ENCODE results near the gene TBC1D16. TPM values are rescaled to one million over a fixed set of nuclear protein-coding genes. Genes with fewer than 3 reads are reported as not detected.

Gene TBC1D16
- polyA plus RNA-seq (2012; ENCODE audit: low read depth, missing spikeins): 0.21 TPM

GRCh38 chr17:80035687-80035936 lies at the start of gene TBC1D16:
Gene TBC1D16, minus strand, starts transcription at chr17:80035872. Its CDS starts 22,325 bp downstream, at chr17:80013547.
- FAIRE-seq (no peak), DNase-seq (ENCODE audit: insufficient read length, low spot score) (peak; percentile 87)
- TF ChIP-seq SPI1 (IDR thresholded peaks at IDR 0.05; ENCODE audit: low read depth, low read length): no peak
- TF ChIP-seq POLR2AphosphoS5 (IDR thresholded peaks at IDR 0.05; ENCODE audit: low read depth, low read length): no peak
- TF ChIP-seq POU2F2 (IDR thresholded peaks at IDR 0.05; ENCODE audit: low read depth, low read length): no peak
- TF ChIP-seq POLR2A (IDR thresholded peaks at IDR 0.05; ENCODE audit: low read depth, low read length): no peak
- no peak for TF ChIP-seq TAF1 (IDR thresholded peaks at IDR 0.05; ENCODE audit: low read depth, low read length)
- TF ChIP-seq PAX5 (IDR thresholded peaks at IDR 0.05; ENCODE audit: insufficient read depth, low read length, severe bottlenecking): no peak

GRCh38 chr17:80084773-80085172 lies 49.1 kb upstream of the TBC1D16 start:
- TF ChIP-seq POLR2AphosphoS5 (IDR thresholded peaks at IDR 0.05; ENCODE audit: low read depth, low read length) (no peak), POU2F2 (IDR thresholded peaks at IDR 0.05; ENCODE audit: low read depth, low read length) (no peak), PAX5 (IDR thresholded peaks at IDR 0.05; ENCODE audit: insufficient read depth, low read length, severe bottlenecking) (no peak), POLR2A (IDR thresholded peaks at IDR 0.05; ENCODE audit: low read depth, low read length) (no peak), TAF1 (IDR thresholded peaks at IDR 0.05; ENCODE audit: low read depth, low read length) (no peak), SPI1 (IDR thresholded peaks at IDR 0.05; ENCODE audit: low read depth, low read length) (no peak)
- FAIRE-seq (no peak), DNase-seq (ENCODE audit: insufficient read length, low spot score) (no peak)

- FAIRE-seq: no peak
- DNase-seq (ENCODE audit: insufficient read length, low spot score): no peak
- TF ChIP-seq POLR2AphosphoS5 (IDR thresholded peaks at IDR 0.05; ENCODE audit: low read depth, low read length): no peak
- TF ChIP-seq POU2F2 (IDR thresholded peaks at IDR 0.05; ENCODE audit: low read depth, low read length): no peak
- TF ChIP-seq TAF1 (IDR thresholded peaks at IDR 0.05; ENCODE audit: low read depth, low read length): no peak
- no peak for TF ChIP-seq POLR2A (IDR thresholded peaks at IDR 0.05; ENCODE audit: low read depth, low read length)
- TF ChIP-seq PAX5 (IDR thresholded peaks at IDR 0.05; ENCODE audit: insufficient read depth, low read length, severe bottlenecking): no peak
- TF ChIP-seq SPI1 (IDR thresholded peaks at IDR 0.05; ENCODE audit: low read depth, low read length): no peak
Observed at GRCh38 chr17:80083136-80083661, 47.5 kb upstream of the TBC1D16 start.

- FAIRE-seq: peak; percentile 79
- peak; percentile 74 for DNase-seq (ENCODE audit: insufficient read length, low spot score)
- TF ChIP-seq POLR2A (IDR thresholded peaks at IDR 0.05; ENCODE audit: low read depth, low read length): no peak
- no peak for TF ChIP-seq POU2F2 (IDR thresholded peaks at IDR 0.05; ENCODE audit: low read depth, low read length)
- TF ChIP-seq TAF1 (IDR thresholded peaks at IDR 0.05; ENCODE audit: low read depth, low read length): no peak
Observed at GRCh38 chr17:80082403-80083135, 46.9 kb upstream of the TBC1D16 start.

- TF ChIP-seq POLR2A (IDR thresholded peaks at IDR 0.05; ENCODE audit: low read depth, low read length) (no peak), POLR2AphosphoS5 (IDR thresholded peaks at IDR 0.05; ENCODE audit: low read depth, low read length) (no peak), POU2F2 (IDR thresholded peaks at IDR 0.05; ENCODE audit: low read depth, low read length) (no peak), TAF1 (IDR thresholded peaks at IDR 0.05; ENCODE audit: low read depth, low read length) (no peak), PAX5 (IDR thresholded peaks at IDR 0.05; ENCODE audit: insufficient read depth, low read length, severe bottlenecking) (no peak), SPI1 (IDR thresholded peaks at IDR 0.05; ENCODE audit: low read depth, low read length) (no peak)
- no peak for DNase-seq (ENCODE audit: insufficient read length, low spot score)
- no peak for FAIRE-seq
Observed at GRCh38 chr17:80081596-80081995, 45.9 kb upstream of the TBC1D16 start.

- DNase-seq (ENCODE audit: insufficient read length, low spot score): no peak
- TF ChIP-seq PAX5 (IDR thresholded peaks at IDR 0.05; ENCODE audit: insufficient read depth, low read length, severe bottlenecking): no peak
- no peak for TF ChIP-seq SPI1 (IDR thresholded peaks at IDR 0.05; ENCODE audit: low read depth, low read length)
- no peak for FAIRE-seq
Observed at GRCh38 chr17:80080081-80080480, 44.4 kb upstream of the TBC1D16 start.

- FAIRE-seq: no peak
Observed at GRCh38 chr17:80072410-80072809, 36.7 kb upstream of the TBC1D16 start.

GRCh38 chr17:80071116-80071841 lies 35.6 kb upstream of the TBC1D16 start:
- DNase-seq (ENCODE audit: insufficient read length, low spot score): no peak

More at GRCh38 chr17:80072410-80072809, 36.7 kb upstream of the TBC1D16 start:
- TF ChIP-seq POLR2AphosphoS5 (IDR thresholded peaks at IDR 0.05; ENCODE audit: low read depth, low read length) (no peak), SPI1 (IDR thresholded peaks at IDR 0.05; ENCODE audit: low read depth, low read length) (no peak), POLR2A (IDR thresholded peaks at IDR 0.05; ENCODE audit: low read depth, low read length) (no peak), POU2F2 (IDR thresholded peaks at IDR 0.05; ENCODE audit: low read depth, low read length) (no peak), PAX5 (IDR thresholded peaks at IDR 0.05; ENCODE audit: insufficient read depth, low read length, severe bottlenecking) (no peak)
- no peak for DNase-seq (ENCODE audit: insufficient read length, low spot score)

GRCh38 chr17:80070375-80071115 lies 34.9 kb upstream of the TBC1D16 start:
- FAIRE-seq: no peak
- no peak for DNase-seq (ENCODE audit: insufficient read length, low spot score)
- no peak for TF ChIP-seq PAX5 (IDR thresholded peaks at IDR 0.05; ENCODE audit: insufficient read depth, low read length, severe bottlenecking)
- TF ChIP-seq POLR2AphosphoS5 (IDR thresholded peaks at IDR 0.05; ENCODE audit: low read depth, low read length): no peak
- no peak for TF ChIP-seq SPI1 (IDR thresholded peaks at IDR 0.05; ENCODE audit: low read depth, low read length)
- TF ChIP-seq POU2F2 (IDR thresholded peaks at IDR 0.05; ENCODE audit: low read depth, low read length): no peak
- no peak for TF ChIP-seq TAF1 (IDR thresholded peaks at IDR 0.05; ENCODE audit: low read depth, low read length)
- no peak for TF ChIP-seq POLR2A (IDR thresholded peaks at IDR 0.05; ENCODE audit: low read depth, low read length)

More at GRCh38 chr17:80071116-80071841, 35.6 kb upstream of the TBC1D16 start:
- FAIRE-seq: no peak
- TF ChIP-seq POU2F2 (IDR thresholded peaks at IDR 0.05; ENCODE audit: low read depth, low read length) (no peak), TAF1 (IDR thresholded peaks at IDR 0.05; ENCODE audit: low read depth, low read length) (no peak), POLR2AphosphoS5 (IDR thresholded peaks at IDR 0.05; ENCODE audit: low read depth, low read length) (no peak), POLR2A (IDR thresholded peaks at IDR 0.05; ENCODE audit: low read depth, low read length) (no peak), SPI1 (IDR thresholded peaks at IDR 0.05; ENCODE audit: low read depth, low read length) (no peak), PAX5 (IDR thresholded peaks at IDR 0.05; ENCODE audit: insufficient read depth, low read length, severe bottlenecking) (no peak)

Data from GM12891 (cell line).